Measurements from ENCODE around the gene EFS. TPM values are rescaled to one million over a fixed set of nuclear protein-coding genes. Genes with fewer than 3 reads are reported as not detected.
"Not testable (repeated sequence)": the region's sequence is repeated elsewhere in the genome, so short reads cannot be mapped to it uniquely, and the experiment has no call there.

EFS gene
- total RNA-seq, 1 donor from 2014 or later = 17.2 TPM

DNA sequence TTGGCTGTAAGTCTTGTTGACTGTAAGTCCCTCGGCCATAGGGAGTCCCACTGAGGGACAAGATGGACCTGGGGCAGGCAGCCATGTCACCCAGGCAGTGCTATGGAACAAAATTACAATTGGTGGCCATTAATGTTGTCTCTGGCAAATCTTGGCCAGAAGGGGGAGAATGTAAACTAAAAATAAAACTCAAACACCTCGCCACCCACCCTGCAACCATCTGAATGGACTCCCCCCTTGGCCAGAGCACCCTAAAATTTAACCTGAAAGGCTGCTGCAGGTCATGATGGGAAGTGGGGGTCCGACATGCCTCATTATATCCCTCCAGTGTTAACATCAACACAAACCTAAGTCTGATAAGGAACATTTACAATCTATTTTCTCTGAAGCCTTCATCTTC, 20.5 kb downstream of the EFS start:
- Histone ChIP-seq H3K36me3 (ENCODE audit: control insufficient read depth in 3 of 3, insufficient read depth in 3 of 3, low read length in 3 of 3) (no peaks in the 10 kb centered on the region), H3K4me1 (ENCODE audit: control insufficient read depth in 3 of 3, insufficient read depth in 3 of 3, low read length in 3 of 3) (no peaks in the 10 kb centered on the region), H3K27me3 (ENCODE audit: control insufficient read depth in 3 of 3, insufficient read depth in 3 of 3, low read length in 3 of 3) (no peaks in the 10 kb centered on the region), H3K9ac (ENCODE audit: low read depth in 1 of 3, low read length in 3 of 3) (no peak overlapping the region), H3K4me3 (ENCODE audit: low read length in 3 of 3) (no peak overlapping the region), H3K9me3 (ENCODE audit: control insufficient read depth in 3 of 3, low read length in 3 of 3) (no peaks in the 10 kb centered on the region), H3K27ac (ENCODE audit: low read depth, low read length) (no peak overlapping the region)

DNA sequence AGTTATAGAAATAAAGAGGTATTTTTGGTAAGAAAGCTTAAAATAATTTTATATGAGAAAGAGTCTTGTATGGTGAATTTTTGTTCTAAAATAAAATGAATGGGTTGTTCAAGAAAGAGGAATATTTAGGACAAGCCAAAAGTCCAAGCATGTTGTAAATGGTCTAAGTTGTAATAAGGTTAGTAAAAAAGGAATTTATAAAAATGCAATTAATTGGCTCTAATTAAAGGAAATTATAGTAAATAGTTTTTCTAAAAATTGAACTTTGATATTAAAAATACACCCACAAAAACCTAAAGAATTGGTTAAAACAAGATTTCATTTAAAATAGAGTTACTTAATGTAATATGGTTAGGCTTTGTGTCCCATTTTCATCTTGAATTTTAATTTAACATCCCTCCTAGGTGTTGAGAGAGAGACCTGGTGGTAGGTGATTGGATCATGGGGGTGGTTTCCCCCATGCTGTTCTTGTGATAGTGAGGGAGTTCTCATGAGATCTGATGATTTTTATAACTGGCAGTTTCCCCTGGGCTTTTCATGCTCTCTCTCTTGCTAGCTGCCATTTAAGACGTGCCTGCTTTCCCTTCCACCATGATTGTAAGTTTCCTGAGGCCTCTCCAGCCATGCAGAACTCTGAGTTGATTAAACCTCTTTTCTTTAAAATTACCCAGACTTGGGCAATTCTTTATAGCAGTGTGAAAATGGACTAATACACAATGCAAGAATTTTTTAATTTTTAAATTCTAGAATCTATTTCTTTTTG, 25.3 kb downstream of the EFS start:
- no peaks in the 10 kb centered on the region for H3K36me3 ChIP-seq (ENCODE audit: control insufficient read depth in 3 of 3, insufficient read depth in 3 of 3, low read length in 3 of 3)
- H3K9me3 ChIP-seq (ENCODE audit: control insufficient read depth in 3 of 3, low read length in 3 of 3) = no peaks in the 10 kb centered on the region
- no peak overlapping the region for H3K4me3 ChIP-seq (ENCODE audit: low read length in 3 of 3)
- no peak overlapping the region for H3K9ac ChIP-seq (ENCODE audit: low read depth in 1 of 3, low read length in 3 of 3)
- H3K27ac ChIP-seq (ENCODE audit: low read depth, low read length) = no peak overlapping the region
- H3K4me1 ChIP-seq (ENCODE audit: control insufficient read depth in 3 of 3, insufficient read depth in 3 of 3, low read length in 3 of 3) = no peaks in the 10 kb centered on the region
- H3K27me3 ChIP-seq (ENCODE audit: control insufficient read depth in 3 of 3, insufficient read depth in 3 of 3, low read length in 3 of 3) = peaks cover 0 to 2% (median 0%) of the 10 kb centered on the region in 3 donors

GRCh38 chr14:23335623-23336022, 29.3 kb downstream of the EFS start:
- Histone ChIP-seq H3K9ac (ENCODE audit: low read depth in 1 of 3, low read length in 3 of 3) (no peak overlapping the region), H3K27me3 (ENCODE audit: control insufficient read depth in 3 of 3, insufficient read depth in 3 of 3, low read length in 3 of 3) (peaks cover 0 to 2% (median 0%) of the 10 kb centered on the region in 3 donors), H3K4me3 (ENCODE audit: low read length in 3 of 3) (no peak overlapping the region), H3K27ac (ENCODE audit: low read depth, low read length) (no peak overlapping the region), H3K4me1 (ENCODE audit: control insufficient read depth in 3 of 3, insufficient read depth in 3 of 3, low read length in 3 of 3) (no peaks in the 10 kb centered on the region), H3K9me3 (ENCODE audit: control insufficient read depth in 3 of 3, low read length in 3 of 3) (no peaks in the 10 kb centered on the region), H3K36me3 (ENCODE audit: control insufficient read depth in 3 of 3, insufficient read depth in 3 of 3, low read length in 3 of 3) (no peaks in the 10 kb centered on the region)

DNA sequence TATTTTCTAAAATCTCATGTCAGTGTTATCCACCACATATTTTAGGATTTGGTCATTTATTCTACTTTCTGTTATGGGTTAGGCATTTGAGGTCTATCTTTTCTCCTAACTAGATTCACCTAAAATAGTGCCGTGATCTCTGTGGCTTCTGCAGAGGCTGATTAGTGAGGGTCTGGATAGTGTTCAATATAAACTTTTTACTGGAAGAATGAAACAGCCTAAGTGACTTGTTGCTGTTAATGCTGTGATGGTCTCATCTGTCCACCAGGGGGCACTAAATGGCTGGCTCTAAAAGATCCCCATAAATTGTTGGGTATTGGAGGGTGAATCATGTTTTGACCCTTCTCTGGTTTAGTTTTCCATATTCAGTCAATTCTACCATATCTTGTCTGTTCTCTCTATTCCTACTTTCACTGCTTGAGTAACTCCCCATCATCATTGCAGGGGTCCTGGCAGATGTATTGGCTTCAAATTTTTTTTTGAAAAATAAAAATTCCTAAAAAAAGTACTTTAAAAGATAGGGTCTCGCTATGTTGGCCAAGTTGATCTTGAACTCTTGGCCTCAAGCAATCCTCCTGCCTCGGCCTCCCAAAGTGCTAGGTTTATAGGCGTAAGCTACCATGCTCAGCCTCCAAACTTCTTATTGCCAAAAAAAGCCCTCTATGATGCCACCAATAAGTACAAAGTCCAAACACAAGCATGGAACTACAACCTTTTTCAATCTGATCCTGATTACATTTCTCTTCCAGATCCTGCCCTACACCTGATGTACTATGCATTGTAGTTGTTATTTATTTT, 36.8 kb downstream of the EFS start:
- Histone ChIP-seq H3K27me3 (ENCODE audit: control insufficient read depth in 3 of 3, insufficient read depth in 3 of 3, low read length in 3 of 3) (no peaks in the 10 kb centered on the region), H3K36me3 (ENCODE audit: control insufficient read depth in 3 of 3, insufficient read depth in 3 of 3, low read length in 3 of 3) (peaks cover 18 to 21% (median 19%) of the 10 kb centered on the region in 3 donors), H3K4me3 (ENCODE audit: low read length in 3 of 3) (no peak overlapping the region), H3K4me1 (ENCODE audit: control insufficient read depth in 3 of 3, insufficient read depth in 3 of 3, low read length in 3 of 3) (peaks cover 2 to 4% (median 2%) of the 10 kb centered on the region in 3 donors), H3K9me3 (ENCODE audit: control insufficient read depth in 3 of 3, low read length in 3 of 3) (no peaks in the 10 kb centered on the region), H3K27ac (ENCODE audit: low read depth, low read length) (no peak overlapping the region), H3K9ac (ENCODE audit: low read depth in 1 of 3, low read length in 3 of 3) (no peak overlapping the region)

GRCh38 chr14:23326491-23327332, 38.3 kb downstream of the EFS start:
- no peak overlapping the region for H3K9ac ChIP-seq (ENCODE audit: low read depth in 1 of 3, low read length in 3 of 3)
- H3K27ac ChIP-seq (ENCODE audit: low read depth, low read length) = no peak overlapping the region
- H3K4me3 ChIP-seq (ENCODE audit: low read length in 3 of 3) = no peak overlapping the region
- no peaks in the 10 kb centered on the region for H3K9me3 ChIP-seq (ENCODE audit: control insufficient read depth in 3 of 3, low read length in 3 of 3)
- peaks cover 20 to 27% (median 23%) of the 10 kb centered on the region in 3 donors for H3K36me3 ChIP-seq (ENCODE audit: control insufficient read depth in 3 of 3, insufficient read depth in 3 of 3, low read length in 3 of 3)
- no peaks in the 10 kb centered on the region for H3K27me3 ChIP-seq (ENCODE audit: control insufficient read depth in 3 of 3, insufficient read depth in 3 of 3, low read length in 3 of 3)
- peaks cover 14 to 16% (median 15%) of the 10 kb centered on the region in 3 donors for H3K4me1 ChIP-seq (ENCODE audit: control insufficient read depth in 3 of 3, insufficient read depth in 3 of 3, low read length in 3 of 3)

DNA sequence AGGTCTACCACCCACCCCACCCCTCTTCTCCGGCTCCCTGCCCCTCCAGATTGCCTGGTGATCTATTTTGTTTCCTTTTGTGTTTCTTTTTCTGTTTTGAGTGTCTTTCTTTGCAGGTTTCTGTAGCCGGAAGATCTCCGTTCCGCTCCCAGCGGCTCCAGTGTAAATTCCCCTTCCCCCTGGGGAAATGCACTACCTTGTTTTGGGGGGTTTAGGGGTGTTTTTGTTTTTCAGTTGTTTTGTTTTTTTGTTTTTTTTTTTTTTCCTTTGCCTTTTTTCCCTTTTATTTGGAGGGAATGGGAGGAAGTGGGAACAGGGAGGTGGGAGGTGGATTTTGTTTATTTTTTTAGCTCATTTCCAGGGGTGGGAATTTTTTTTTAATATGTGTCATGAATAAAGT, 39.2 kb downstream of the EFS start:
- H3K4me3 ChIP-seq (ENCODE audit: low read length in 3 of 3); H3K9ac ChIP-seq (ENCODE audit: low read depth in 1 of 3, low read length in 3 of 3); H3K27ac ChIP-seq (ENCODE audit: low read depth, low read length); H3K27me3 ChIP-seq (ENCODE audit: control insufficient read depth in 3 of 3, insufficient read depth in 3 of 3, low read length in 3 of 3); H3K9me3 ChIP-seq (ENCODE audit: control insufficient read depth in 3 of 3, low read length in 3 of 3): not testable (repeated sequence)
- Histone ChIP-seq H3K36me3 (ENCODE audit: control insufficient read depth in 3 of 3, insufficient read depth in 3 of 3, low read length in 3 of 3) (peaks cover 20 to 27% (median 23%) of the 10 kb centered on the region in 3 donors), H3K4me1 (ENCODE audit: control insufficient read depth in 3 of 3, insufficient read depth in 3 of 3, low read length in 3 of 3) (peaks cover 14 to 16% (median 15%) of the 10 kb centered on the region in 3 donors)

GRCh38 chr14:23324993-23325392, 40.0 kb downstream of the EFS start:
- no peak overlapping the region for H3K27ac ChIP-seq (ENCODE audit: low read depth, low read length)
- peaks cover 20 to 22% (median 22%) of the 10 kb centered on the region in 3 donors for H3K4me1 ChIP-seq (ENCODE audit: control insufficient read depth in 3 of 3, insufficient read depth in 3 of 3, low read length in 3 of 3)
- H3K9me3 ChIP-seq (ENCODE audit: control insufficient read depth in 3 of 3, low read length in 3 of 3) = no peaks in the 10 kb centered on the region
- H3K4me3 ChIP-seq (ENCODE audit: low read length in 3 of 3) = no peak overlapping the region
- peaks cover 20 to 27% (median 23%) of the 10 kb centered on the region in 3 donors for H3K36me3 ChIP-seq (ENCODE audit: control insufficient read depth in 3 of 3, insufficient read depth in 3 of 3, low read length in 3 of 3)
- no peaks in the 10 kb centered on the region for H3K27me3 ChIP-seq (ENCODE audit: control insufficient read depth in 3 of 3, insufficient read depth in 3 of 3, low read length in 3 of 3)
- no peak overlapping the region for H3K9ac ChIP-seq (ENCODE audit: low read depth in 1 of 3, low read length in 3 of 3)

GRCh38 chr14:23324455-23324846, 40.5 kb downstream of the EFS start:
- Histone ChIP-seq H3K4me3 (ENCODE audit: low read length in 3 of 3) (no peak overlapping the region), H3K4me1 (ENCODE audit: control insufficient read depth in 3 of 3, insufficient read depth in 3 of 3, low read length in 3 of 3) (peaks cover 20 to 22% (median 22%) of the 10 kb centered on the region in 3 donors), H3K27me3 (ENCODE audit: control insufficient read depth in 3 of 3, insufficient read depth in 3 of 3, low read length in 3 of 3) (no peaks in the 10 kb centered on the region), H3K9me3 (ENCODE audit: control insufficient read depth in 3 of 3, low read length in 3 of 3) (no peaks in the 10 kb centered on the region), H3K9ac (ENCODE audit: low read depth in 1 of 3, low read length in 3 of 3) (no peak overlapping the region), H3K27ac (ENCODE audit: low read depth, low read length) (no peak overlapping the region), H3K36me3 (ENCODE audit: control insufficient read depth in 3 of 3, insufficient read depth in 3 of 3, low read length in 3 of 3) (peaks cover 20 to 27% (median 23%) of the 10 kb centered on the region in 3 donors)

DNA sequence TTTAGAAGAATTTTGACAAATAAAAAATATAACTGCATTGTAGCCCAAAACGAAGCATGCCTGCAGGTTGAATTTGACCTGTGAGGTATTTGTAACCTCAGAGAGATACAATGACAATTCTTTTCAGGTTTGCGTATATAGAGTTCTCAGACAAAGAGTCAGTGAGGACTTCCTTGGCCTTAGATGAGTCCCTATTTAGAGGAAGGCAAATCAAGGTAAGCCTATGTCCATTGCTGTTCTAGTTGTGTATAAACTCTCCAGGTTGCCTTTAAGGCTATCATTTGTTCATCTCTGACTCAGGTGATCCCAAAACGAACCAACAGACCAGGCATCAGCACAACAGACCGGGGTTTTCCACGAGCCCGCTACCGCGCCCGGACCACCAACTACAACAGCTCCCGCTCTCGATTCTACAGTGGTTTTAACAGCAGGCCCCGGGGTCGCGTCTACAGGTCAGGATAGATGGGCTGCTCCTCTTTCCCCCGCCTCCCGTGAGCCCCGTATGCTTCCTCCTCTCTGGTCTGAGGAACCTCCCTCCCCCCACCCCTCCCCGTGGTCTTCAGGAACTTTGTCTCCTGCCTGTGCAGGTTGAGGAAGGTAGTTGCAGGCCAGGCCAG, 41.0 kb downstream of the EFS start:
- H3K36me3 ChIP-seq (ENCODE audit: control insufficient read depth in 3 of 3, insufficient read depth in 3 of 3, low read length in 3 of 3) = peaks cover 20 to 27% (median 23%) of the 10 kb centered on the region in 3 donors
- no peaks in the 10 kb centered on the region for H3K27me3 ChIP-seq (ENCODE audit: control insufficient read depth in 3 of 3, insufficient read depth in 3 of 3, low read length in 3 of 3)

More for the DNA sequence above, 41.0 kb downstream of the EFS start:
- H3K4me1 ChIP-seq (ENCODE audit: control insufficient read depth in 3 of 3, insufficient read depth in 3 of 3, low read length in 3 of 3) = peaks cover 20 to 22% (median 22%) of the 10 kb centered on the region in 3 donors
- no peak overlapping the region for H3K9ac ChIP-seq (ENCODE audit: low read depth in 1 of 3, low read length in 3 of 3)
- H3K27ac ChIP-seq (ENCODE audit: low read depth, low read length) = no peak overlapping the region
- no peaks in the 10 kb centered on the region for H3K9me3 ChIP-seq (ENCODE audit: control insufficient read depth in 3 of 3, low read length in 3 of 3)
- H3K4me3 ChIP-seq (ENCODE audit: low read length in 3 of 3) = no peak overlapping the region

Measured in skeletal muscle tissue (tissue), 4 donors.